HCT116 (cell line): ENCODE measurements around the gene SUCLG1. TPM values are rescaled to one million over a fixed set of nuclear protein-coding genes. Genes with fewer than 3 reads are reported as not detected.

ENCODE experiments used
- ATAC-seq: fragments of 200-7000 bp; cut with Tn5 transposase; 2 replicates; pipeline ENCODE4 v1.9.1; 2020; ENCODE audit warnings: mild to moderate bottlenecking, moderate library complexity
- BruUV-seq: library from RNA; stranded (reverse); fragments of 400-500 nt; replicated peaks from 2 replicates; lab custom pipeline; 2021; lab: Mats Ljungman, UMichigan
- CTCF ChIA-PET: fragments of 300-600 bp; sonication (Branson Sonifier 250); formaldehyde crosslinking; loops from one replicate; lab custom pipeline; 2021; ENCODE audit warnings: antibody characterized with exemption; lab: Charles Lee
- POLR2A ChIA-PET: fragments of 300-600, 350-600 bp; sonication (Branson Sonifier 250); formaldehyde crosslinking; loops from one replicate; lab custom pipeline; 2021; ENCODE audit warnings: antibody characterized with exemption; lab: Charles Lee
- RAD21 ChIA-PET, 2 experiments: fragments of 300-600 bp; sonication (Branson Sonifier 250); formaldehyde crosslinking; loops; one replicate each; lab custom pipeline; 2023; ENCODE audit warnings: low total read pairs in 2 of 2; ENCODE audit not compliant: uncharacterized antibody in 2 of 2, unreplicated experiment in 2 of 2, low non-redundant PET in 1 of 2; lab: Charles Lee
- DNase-seq: peaks from one replicate; pipeline ENCODE4 v3.0.0-alpha.2; 2010; ENCODE audit warnings: low read depth, low spot score
- H2AFZ ChIP-seq: fragments of 200-600 bp; shearing (Covaris generic), sonication (generic); 2 replicates; pipeline ENCODE4 v1.6.1; 2017; ENCODE audit warnings: low read depth, mixed run types, mixed read lengths, antibody characterized with exemption, low read length; ENCODE audit not compliant: poor library complexity, severe bottlenecking
- H3K27ac ChIP-seq: 2 replicates; pipeline ENCODE4 v1.5.1; 2012; ENCODE audit warnings: low read depth, low read length
- H3K27me3 ChIP-seq: fragments of 200-600 bp; sonication (generic); 2 replicates; pipeline ENCODE4 v1.6.1; 2016; ENCODE audit warnings: mixed run types, low read length, mixed read lengths; ENCODE audit not compliant: insufficient read depth
- H3K36me3 ChIP-seq, 2 experiments: fragments of 200-500 bp in 1 of 2; fragments of 200-600 bp in 1 of 2; sonication (Bioruptor generic) in 1 of 2; sonication (generic) in 1 of 2; 2 replicates each; pipeline versions ENCODE4 v1.5.1 to v1.6.1; 2014 to 2016; ENCODE audit warnings: low read length in 2 of 2, inconsistent platforms in 1 of 2, mixed read lengths in 1 of 2, mixed run types in 1 of 2; ENCODE audit not compliant: insufficient read depth in 2 of 2, control insufficient read depth in 1 of 2
- H3K4me1 ChIP-seq, 2 experiments: fragments of 200-600 bp in 1 of 2; sonication (generic) in 1 of 2; 2 replicates each; pipeline versions ENCODE4 v1.5.1 to v1.6.1; 2012 to 2017; ENCODE audit warnings: low read length in 2 of 2, inconsistent platforms in 1 of 2, mild to moderate bottlenecking in 1 of 2, mixed read lengths in 1 of 2, mixed run types in 1 of 2, moderate library complexity in 1 of 2; ENCODE audit not compliant: insufficient read depth in 2 of 2, control insufficient read depth in 1 of 2
- H3K4me2 ChIP-seq: fragments of 200-600 bp; sonication (generic); 2 replicates; pipeline ENCODE4 v1.6.1; 2017; ENCODE audit warnings: mixed run types, low read length, mixed read lengths
- H3K4me3 ChIP-seq, 2 experiments: fragments of 200-600 bp in 1 of 2; sonication (generic) in 1 of 2; replicated peaks in 1 of 2; 2 replicates each; pipeline ENCODE4 v1.5.1; 2011 to 2016; ENCODE audit warnings: low read length in 2 of 2, control low read depth in 1 of 2, low read depth in 1 of 2, mild to moderate bottlenecking in 1 of 2, mixed read lengths in 1 of 2, mixed run types in 1 of 2
- H3K79me2 ChIP-seq: fragments of 200-600 bp; sonication (generic); 2 replicates; pipeline ENCODE4 v1.6.1; 2017; ENCODE audit warnings: mild to moderate bottlenecking, mixed run types, low read length, moderate library complexity, mixed read lengths; ENCODE audit not compliant: insufficient read depth
- H3K9ac ChIP-seq: fragments of 200-600 bp; sonication (generic); 2 replicates; pipeline ENCODE4 v1.6.1; 2016; ENCODE audit warnings: low read length, mixed read lengths
- H3K9me2 ChIP-seq: fragments of 200-600 bp; sonication (generic), shearing (Covaris generic); 2 replicates; pipeline ENCODE4 v1.6.1; 2017; ENCODE audit warnings: mixed run types, mild to moderate bottlenecking, moderate library complexity; ENCODE audit not compliant: insufficient read depth
- H3K9me3 ChIP-seq, 2 experiments: fragments of 200-500 bp in 1 of 2; fragments of 200-600 bp in 1 of 2; sonication (Bioruptor generic) in 1 of 2; sonication (generic) in 1 of 2; 2 replicates each; pipeline ENCODE4 v1.6.1; 2014 to 2017; ENCODE audit warnings: low read length in 2 of 2, mixed read lengths in 2 of 2, inconsistent platforms in 1 of 2, low read depth in 1 of 2, mild to moderate bottlenecking in 1 of 2, mixed run types in 1 of 2, moderate library complexity in 1 of 2; ENCODE audit not compliant: control insufficient read depth in 1 of 2, insufficient read depth in 1 of 2
- H4K20me1 ChIP-seq: fragments of 200-600 bp; sonication (generic), shearing (Covaris generic); 2 replicates; pipeline ENCODE4 v1.6.1; 2017; ENCODE audit warnings: mixed run types, mild to moderate bottlenecking, moderate library complexity; ENCODE audit not compliant: insufficient read depth
- CBX3 ChIP-seq: IDR thresholded peaks from 2 replicates; pipeline ENCODE4 v1.6.1; 2012; ENCODE audit warnings: low read depth
- CTCF ChIP-seq, 3 experiments: fragments of 200-600 bp in 1 of 3; sonication (generic) in 1 of 3; IDR thresholded peaks in 2 of 3; conservative IDR thresholded peaks in 1 of 3; 2 replicates each; pipeline ENCODE4 v1.5.1; 2012 to 2017; ENCODE audit warnings: low read depth in 2 of 3, low read length in 2 of 3, antibody characterized with exemption in 1 of 3, borderline replicate concordance in 1 of 3, control low read depth in 1 of 3, mild to moderate bottlenecking in 1 of 3, mixed read lengths in 1 of 3, mixed run types in 1 of 3, moderate library complexity in 1 of 3; ENCODE audit not compliant: insufficient read depth in 1 of 3
- ELF1 ChIP-seq: IDR thresholded peaks from 2 replicates; pipeline ENCODE4 v1.6.1; 2012; ENCODE audit warnings: low read depth, borderline replicate concordance
- EZH2phosphoT487 ChIP-seq: fragments of 200-600 bp; IDR thresholded peaks from 2 replicates; pipeline ENCODE4 v1.6.1; 2018; ENCODE audit warnings: antibody characterized with exemption, borderline replicate concordance
- JUND ChIP-seq: IDR thresholded peaks from 2 replicates; pipeline ENCODE4 v1.6.1; 2012
- POLR2A ChIP-seq: IDR thresholded peaks from 2 replicates; pipeline ENCODE4 v1.7.0; 2011; ENCODE audit warnings: borderline replicate concordance; ENCODE audit not compliant: insufficient read depth, insufficient read length; ENCODE audit errors: extremely low read depth
- POLR2AphosphoS5 ChIP-seq: IDR thresholded peaks from 2 replicates; pipeline ENCODE4 v1.6.1; 2011; ENCODE audit warnings: mild to moderate bottlenecking, low read depth, low read length, moderate library complexity
- RAD21 ChIP-seq: IDR thresholded peaks from 2 replicates; pipeline ENCODE4 v1.6.1; 2012; ENCODE audit warnings: low read depth, mild to moderate bottlenecking
- SP1 ChIP-seq: IDR thresholded peaks from 2 replicates; pipeline ENCODE4 v1.6.1; 2012; ENCODE audit warnings: low read depth
- SRF ChIP-seq: IDR thresholded peaks from 2 replicates; pipeline ENCODE4 v1.6.1; 2012; ENCODE audit warnings: low read depth
- intact Hi-C: fragments of 100-400 bp; cut with micrococcal nuclease; formaldehyde crosslinking; loops from 2 replicates; pipeline ENCODE4 v1.10.0; 2022
- total RNA-seq: library from RNA; stranded (reverse); gene quantifications from one replicate; pipeline ENCODE4 v1.2.1, GENCODE V29; 2021; ENCODE audit not compliant: unreplicated experiment

Gene SUCLG1
- total RNA-seq, 1 experiment from 2014 or later, result 56.3 TPM

GRCh38 chr2:84373866-84374265 is 85.2 kb downstream of the SUCLG1 start:
- H3K4me3 ChIP-seq, result no peak overlapping the region
- no peaks in the 10 kb centered on the region for H3K9me2 ChIP-seq
- no peaks in the 10 kb centered on the region for H3K9me3 ChIP-seq
- RAD21 ChIA-PET, result no interaction called here
- H3K36me3 ChIP-seq, result no peaks in the 10 kb centered on the region
- intact Hi-C loops, result no loop called here
- H3K27me3 ChIP-seq, result no peaks in the 10 kb centered on the region
- H3K4me2 ChIP-seq, result no peak overlapping the region
- no peaks in the 10 kb centered on the region for H3K4me1 ChIP-seq
- CTCF ChIA-PET, result no interaction called here
- TF ChIP-seq SP1 (no peak), JUND (no peak), CBX3 (no peak), EZH2phosphoT487 (no peak), RAD21 (no peak), SRF (no peak), CTCF (IDR thresholded peaks at IDR 0.05 in 2 of 3, conservative IDR thresholded peaks at IDR 0.05 in 1 of 3; ENCODE audit: borderline replicate concordance in 1 of 3, insufficient read depth in 1 of 3, low read depth in 2 of 3, low read length in 2 of 3) (no peak), POLR2AphosphoS5 (no peak), POLR2A (no peak), ELF1 (no peak)
- no peak overlapping the region for H3K27ac ChIP-seq
- no peak overlapping the region for H3K9ac ChIP-seq
- POLR2A ChIA-PET, result no interaction called here
- no peaks in the 10 kb centered on the region for H3K79me2 ChIP-seq
- DNase-seq (no peak), ATAC-seq (no peak)
- no peak overlapping the region for H2AFZ ChIP-seq
- no peaks in the 10 kb centered on the region for H4K20me1 ChIP-seq
- no TSS peak for BruUV-seq

Other genes starting within 250 kb of the SUCLG1 start
- 1.6 TPM for gene DNAH6, start 57.2 kb upstream of the SUCLG1 start, total RNA-seq